Left forelimb (tissue), 1 donor: ENCODE data around the gene MS4A8.

Experiments
- DNase-seq: peaks from one replicate; pipeline ENCODE4 v3.0.0-alpha.2; 2018; ENCODE audit warnings: low spot score

Gene MS4A8

GRCh38 chr11:60764879-60765278 lies 65.5 kb downstream of the MS4A8 start:
- DNase-seq = no peak

DNA sequence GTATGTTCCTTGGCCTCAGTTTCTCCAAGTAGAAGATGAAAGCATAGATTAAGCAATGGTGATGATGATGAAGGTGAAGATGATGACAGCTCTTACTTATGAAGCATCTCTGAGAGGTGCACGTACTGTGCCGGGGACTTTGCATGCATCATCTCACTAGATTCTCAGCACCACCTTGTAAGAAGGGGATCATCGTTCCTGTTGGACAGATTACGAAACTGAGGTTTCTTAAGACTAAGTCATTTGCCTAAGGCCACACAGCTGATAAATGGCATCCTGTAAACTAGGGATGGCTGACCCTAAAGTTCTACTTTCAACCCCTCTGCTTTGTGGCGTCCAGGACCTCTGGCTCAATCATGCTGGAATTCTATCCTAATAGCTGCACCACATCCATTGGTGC lies 65.9 kb downstream of the MS4A8 start:
- no peak for DNase-seq
